Large intestine (tissue), 3 donors: Measurements from ENCODE around the gene MICOS13. TPM values are rescaled to one million over a fixed set of nuclear protein-coding genes. Genes with fewer than 3 reads are reported as not detected.

ENCODE experiments used
- DNase-seq, 2 donors: peaks; one replicate each; pipeline versions ENCODE4 v3.0.0 to v3.0.0-alpha.2; 2013
- H3K27ac ChIP-seq: one replicate; pipeline ENCODE4 v1.5.1; 2013; ENCODE audit warnings: low read length
- H3K27me3 ChIP-seq: 2 replicates; pipeline ENCODE4 v1.6.1; 2013; ENCODE audit warnings: low read length; ENCODE audit not compliant: control insufficient read depth, insufficient read depth
- H3K36me3 ChIP-seq: 2 replicates; pipeline ENCODE4 v1.6.1; 2013; ENCODE audit warnings: low read length; ENCODE audit not compliant: control insufficient read depth, insufficient read depth
- H3K4me1 ChIP-seq: one replicate; pipeline ENCODE4 v1.6.1; 2013; ENCODE audit warnings: low read length; ENCODE audit not compliant: control insufficient read depth, insufficient read depth
- H3K4me3 ChIP-seq: one replicate; pipeline ENCODE4 v1.5.1; 2013; ENCODE audit warnings: low read length
- H3K9me3 ChIP-seq: one replicate; pipeline ENCODE4 v1.6.1; 2013; ENCODE audit warnings: mild to moderate bottlenecking, low read depth, low read length, moderate library complexity; ENCODE audit not compliant: control insufficient read depth
- whole genome bisulfite sequencing: methylation state at CpG from one replicate; pipeline ENCODE4 v1.1.5; 2013; ENCODE audit warnings: low lambda C conversion rate; ENCODE audit not compliant: insufficient coverage; 5-methylcytosine and 5-hydroxymethylcytosine counted together
- polyA plus RNA-seq: library from polyadenylated mRNA; unstranded; fragments of 120-200 nt; gene quantifications from one replicate; pipeline ENCODE4 v1.2.1, GENCODE V29; 2013

MICOS13 gene
- polyA plus RNA-seq, 1 donor, result 48.0 TPM

GRCh38 chr19:5643060-5643459, 37.3 kb downstream of the MICOS13 start:
- Histone ChIP-seq H3K27ac (no peak overlapping the region), H3K4me3 (no peak overlapping the region), H3K27me3 (no peaks in the 10 kb centered on the region), H3K9me3 (no peaks in the 10 kb centered on the region), H3K4me1 (no peaks in the 10 kb centered on the region), H3K36me3 (peaks cover 65% of the 10 kb centered on the region)
- no peak for DNase-seq
- WGBS, result no CpG with 5 or more reads among the region's 4 CpGs

- Histone ChIP-seq H3K4me3 (no peak overlapping the region), H3K27ac (no peak overlapping the region), H3K27me3 (no peaks in the 10 kb centered on the region), H3K36me3 (peaks cover 56% of the 10 kb centered on the region), H3K9me3 (no peaks in the 10 kb centered on the region), H3K4me1 (no peaks in the 10 kb centered on the region)
- DNase-seq, result no peak
- no CpG with 5 or more reads among the region's 2 CpGs for WGBS
Observed at GRCh38 chr19:5642204-5642603, 38.1 kb downstream of the MICOS13 start.

GRCh38 chr19:5641171-5641570, 39.1 kb downstream of the MICOS13 start:
- Histone ChIP-seq H3K4me3 (no peak overlapping the region), H3K36me3 (peaks cover 46% of the 10 kb centered on the region)
- WGBS, result 80% methylated on average over 2 of the region's 4 CpGs

GRCh38 chr19:5637971-5638370, 42.3 kb downstream of the MICOS13 start:
- H3K4me3 ChIP-seq, result no peak overlapping the region
- H3K27me3 ChIP-seq, result no peaks in the 10 kb centered on the region
- peaks cover 25% of the 10 kb centered on the region for H3K36me3 ChIP-seq
- H3K4me1 ChIP-seq, result peaks cover 3% of the 10 kb centered on the region
- no peak overlapping the region for H3K27ac ChIP-seq
- WGBS, result no CpG with 5 or more reads among the region's 1 CpG
- no peak for DNase-seq
- no peaks in the 10 kb centered on the region for H3K9me3 ChIP-seq

More at GRCh38 chr19:5641171-5641570, 39.1 kb downstream of the MICOS13 start:
- DNase-seq, result no peak
- no peaks in the 10 kb centered on the region for H3K27me3 ChIP-seq
- H3K27ac ChIP-seq, result no peak overlapping the region
- no peaks in the 10 kb centered on the region for H3K4me1 ChIP-seq
- H3K9me3 ChIP-seq, result no peaks in the 10 kb centered on the region

GRCh38 chr19:5635427-5635826, 44.9 kb downstream of the MICOS13 start:
- no peak overlapping the region for H3K4me3 ChIP-seq
- no peaks in the 10 kb centered on the region for H3K9me3 ChIP-seq
- H3K27me3 ChIP-seq, result no peaks in the 10 kb centered on the region
- H3K4me1 ChIP-seq, result peaks cover 3% of the 10 kb centered on the region
- DNase-seq, result no peak
- H3K27ac ChIP-seq, result no peak overlapping the region
- WGBS, result 100% methylated on average over 1 of the region's 6 CpGs
- peaks cover 11% of the 10 kb centered on the region for H3K36me3 ChIP-seq

- no peaks in the 10 kb centered on the region for H3K27me3 ChIP-seq
- peaks cover 3% of the 10 kb centered on the region for H3K4me1 ChIP-seq
- H3K36me3 ChIP-seq, result peaks cover 32% of the 10 kb centered on the region
- 67% methylated on average over 1 of the region's 5 CpGs for WGBS
- no peak for DNase-seq
- no peak overlapping the region for H3K4me3 ChIP-seq
- no peaks in the 10 kb centered on the region for H3K9me3 ChIP-seq
- H3K27ac ChIP-seq, result no peak overlapping the region
Observed at GRCh38 chr19:5632657-5633056, 47.7 kb downstream of the MICOS13 start.

- H3K4me3 ChIP-seq, result no peak overlapping the region
- H3K36me3 ChIP-seq, result peaks cover 36% of the 10 kb centered on the region
- 67% methylated on average over 1 of the region's 4 CpGs for WGBS
- no peaks in the 10 kb centered on the region for H3K9me3 ChIP-seq
- DNase-seq, result no peak
- peaks cover 3% of the 10 kb centered on the region for H3K4me1 ChIP-seq
- H3K27ac ChIP-seq, result no peak overlapping the region
- no peaks in the 10 kb centered on the region for H3K27me3 ChIP-seq
Observed at GRCh38 chr19:5632241-5632612, 48.1 kb downstream of the MICOS13 start.

- Histone ChIP-seq H3K4me3 (no peak overlapping the region), H3K9me3 (no peaks in the 10 kb centered on the region), H3K27me3 (no peaks in the 10 kb centered on the region), H3K27ac (no peak overlapping the region), H3K36me3 (peaks cover 42% of the 10 kb centered on the region), H3K4me1 (peaks cover 7% of the 10 kb centered on the region)
- DNase-seq, result no peak
- no CpG with 5 or more reads among the region's 9 CpGs for WGBS
Observed at GRCh38 chr19:5631567-5632240, 48.6 kb downstream of the MICOS13 start.

GRCh38 chr19:5628919-5629481, 51.3 kb downstream of the MICOS13 start:
- Histone ChIP-seq H3K36me3 (peaks cover 56% of the 10 kb centered on the region), H3K27me3 (no peaks in the 10 kb centered on the region), H3K4me3 (no peak overlapping the region), H3K9me3 (no peaks in the 10 kb centered on the region), H3K4me1 (peaks cover 22% of the 10 kb centered on the region), H3K27ac (no peak overlapping the region)
- no peak for DNase-seq
- no CpG with 5 or more reads among the region's 9 CpGs for WGBS

- H3K4me1 ChIP-seq, result peaks cover 22% of the 10 kb centered on the region
- H3K27ac ChIP-seq, result no peak overlapping the region
- no peaks in the 10 kb centered on the region for H3K27me3 ChIP-seq
- no peaks in the 10 kb centered on the region for H3K9me3 ChIP-seq
- H3K36me3 ChIP-seq, result peaks cover 54% of the 10 kb centered on the region
- no CpG with 5 or more reads among the region's 1 CpG for WGBS
- H3K4me3 ChIP-seq, result no peak overlapping the region
- DNase-seq, result no peak
Observed at GRCh38 chr19:5628461-5628860, 51.9 kb downstream of the MICOS13 start.
